Prostate gland (tissue), 2 donors: Measurements from ENCODE around the gene KCNQ5. TPM values are rescaled to one million over a fixed set of nuclear protein-coding genes. Genes with fewer than 3 reads are reported as not detected.

Source experiments
- DNase-seq: peaks from one replicate; pipeline ENCODE4 v3.0.0-alpha.2; 2019; ENCODE audit warnings: low spot score
- H3K27ac ChIP-seq, 2 donors: fragments of 200-600 bp; sonication (generic); 2 replicates each; pipeline ENCODE4 v1.5.1; 2017 to 2019
- H3K27me3 ChIP-seq: fragments of 200-600 bp; sonication (generic); replicated peaks from 2 replicates; pipeline ENCODE4 v1.5.1; 2019; ENCODE audit not compliant: insufficient read depth
- H3K36me3 ChIP-seq, 2 donors: fragments of 200-600 bp; sonication (generic); 1 replicate in 1 of 2; 2 replicates in 1 of 2; pipeline versions ENCODE4 v1.5.1 to v1.8.1; 2017 to 2019
- H3K4me1 ChIP-seq: fragments of 200-600 bp; sonication (generic); replicated peaks from 2 replicates; pipeline ENCODE4 v1.5.1; 2019
- H3K4me3 ChIP-seq, 2 donors: fragments of 200-600 bp; sonication (generic); 2 replicates each; pipeline ENCODE4 v1.5.1; 2017 to 2019
- H3K9me3 ChIP-seq: fragments of 200-600 bp; sonication (generic); 2 replicates; pipeline ENCODE4 v1.5.1; 2017
- POLR2A ChIP-seq: fragments of 450-650 bp; IDR thresholded peaks from one replicate; pipeline ENCODE4 v1.6.1; 2016; ENCODE audit warnings: antibody characterized with exemption, mild to moderate bottlenecking
- POLR2AphosphoS5 ChIP-seq: sonication (generic); formaldehyde crosslinking; IDR thresholded peaks from one replicate; pipeline ENCODE4 v1.6.1; 2017; ENCODE audit warnings: antibody characterized with exemption
- WGBS: methylation state at CpG from one replicate; pipeline ENCODE4 v1.1.5; 2018; 5-methylcytosine and 5-hydroxymethylcytosine counted together
- intact Hi-C: fragments of 100-400 bp; cut with DNase I; formaldehyde crosslinking; loops from one replicate; pipeline ENCODE4 v1.14.2; 2022
- total RNA-seq, 2 donors: library from RNA; depleted of rRNA; stranded (reverse); fragments of >200 nt; gene quantifications; one replicate each; pipeline ENCODE4 v1.1.0, GENCODE V29; 2016
- TF ChIP-seq, protein P1 (sequence below), 4 experiments: fragments of 200-600 bp in 2 of 4; fragments of 450-650 bp in 2 of 4; sonication (generic) in 2 of 4; IDR thresholded peaks; 1 replicate in 3 of 4; 2 replicates in 1 of 4; pipeline ENCODE4 v1.5.1; 2016 to 2019; ENCODE audit warnings: antibody characterized with exemption in 4 of 4, mild to moderate bottlenecking in 2 of 4, moderate library complexity in 2 of 4

Gene KCNQ5
- total RNA-seq, 2 donors from 2014 or later = 3.6 to 4.1 TPM

DNA sequence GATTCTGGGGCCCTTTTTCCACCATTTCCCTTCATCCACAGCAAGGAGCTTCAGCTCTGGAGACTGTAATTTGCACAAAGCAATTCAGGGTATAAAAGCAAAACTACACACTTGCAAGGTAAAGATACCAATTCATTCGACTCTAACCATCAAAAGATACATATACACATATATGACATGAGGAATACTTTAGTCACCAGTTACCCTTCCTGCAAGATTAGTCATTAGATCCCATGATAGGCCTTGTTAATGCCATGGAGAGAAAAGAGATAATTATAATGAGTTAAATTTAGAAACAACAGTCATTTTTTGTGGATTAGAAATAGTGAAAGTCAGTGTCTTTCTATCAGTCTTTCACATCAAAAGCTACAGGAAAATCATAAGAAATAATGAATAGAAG is 204.2 kb downstream of the KCNQ5 start:
- TF ChIP-seq POLR2A = no peak
- TF ChIP-seq, protein P1, sequence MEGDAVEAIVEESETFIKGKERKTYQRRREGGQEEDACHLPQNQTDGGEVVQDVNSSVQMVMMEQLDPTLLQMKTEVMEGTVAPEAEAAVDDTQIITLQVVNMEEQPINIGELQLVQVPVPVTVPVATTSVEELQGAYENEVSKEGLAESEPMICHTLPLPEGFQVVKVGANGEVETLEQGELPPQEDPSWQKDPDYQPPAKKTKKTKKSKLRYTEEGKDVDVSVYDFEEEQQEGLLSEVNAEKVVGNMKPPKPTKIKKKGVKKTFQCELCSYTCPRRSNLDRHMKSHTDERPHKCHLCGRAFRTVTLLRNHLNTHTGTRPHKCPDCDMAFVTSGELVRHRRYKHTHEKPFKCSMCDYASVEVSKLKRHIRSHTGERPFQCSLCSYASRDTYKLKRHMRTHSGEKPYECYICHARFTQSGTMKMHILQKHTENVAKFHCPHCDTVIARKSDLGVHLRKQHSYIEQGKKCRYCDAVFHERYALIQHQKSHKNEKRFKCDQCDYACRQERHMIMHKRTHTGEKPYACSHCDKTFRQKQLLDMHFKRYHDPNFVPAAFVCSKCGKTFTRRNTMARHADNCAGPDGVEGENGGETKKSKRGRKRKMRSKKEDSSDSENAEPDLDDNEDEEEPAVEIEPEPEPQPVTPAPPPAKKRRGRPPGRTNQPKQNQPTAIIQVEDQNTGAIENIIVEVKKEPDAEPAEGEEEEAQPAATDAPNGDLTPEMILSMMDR (IDR thresholded peaks at IDR 0.05) = no peak
- no peak for TF ChIP-seq POLR2AphosphoS5
- H3K27ac ChIP-seq = no peak overlapping the region
- intact Hi-C loops = no loop called here
- DNase-seq = no peak
- H3K36me3 ChIP-seq = no peaks in the 10 kb centered on the region
- H3K4me1 ChIP-seq = no peaks in the 10 kb centered on the region
- no peaks in the 10 kb centered on the region for H3K27me3 ChIP-seq
- WGBS = 83% methylated on average over 1 of the region's 1 CpG
- no peaks in the 10 kb centered on the region for H3K9me3 ChIP-seq
- no peak overlapping the region for H3K4me3 ChIP-seq

DNA sequence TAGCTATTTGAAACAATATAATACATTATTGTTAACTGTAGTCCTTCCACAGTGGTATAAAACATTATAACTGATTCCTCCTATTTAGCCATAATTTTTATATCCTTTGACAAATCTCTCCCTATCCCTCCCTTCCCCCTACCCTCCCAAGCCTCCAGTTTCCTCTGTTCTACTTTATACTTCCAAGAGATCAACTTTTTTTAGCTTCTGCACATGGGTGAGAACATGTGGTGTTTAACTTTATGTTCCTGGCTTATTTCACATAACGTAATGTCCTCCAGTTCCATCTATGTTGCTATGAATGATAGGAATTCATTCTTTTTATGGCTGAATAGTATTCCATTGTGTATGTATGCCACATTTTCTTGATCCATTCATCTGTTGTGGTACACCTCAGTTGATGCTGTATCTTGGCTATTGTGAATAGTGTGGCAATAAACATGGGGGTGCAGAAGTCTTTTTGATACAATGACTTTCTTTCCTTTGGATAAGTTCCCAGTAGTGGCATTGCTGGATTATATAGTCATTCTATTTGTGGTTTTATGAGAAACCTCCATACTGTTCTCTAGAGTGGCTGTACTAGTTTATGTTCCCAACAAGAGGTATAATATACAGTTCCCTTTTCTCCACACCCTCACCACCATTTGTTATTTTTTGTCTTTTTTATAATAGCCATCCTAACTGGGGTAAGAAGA is 205.0 kb downstream of the KCNQ5 start:
- no peak for DNase-seq
- no peaks in the 10 kb centered on the region for H3K27me3 ChIP-seq
- WGBS = 100% methylated on average over 1 of the region's 1 CpG
- no peak overlapping the region for H3K27ac ChIP-seq
- H3K4me3 ChIP-seq = no peak overlapping the region
- intact Hi-C loops = no loop called here
- H3K36me3 ChIP-seq = no peaks in the 10 kb centered on the region
- H3K9me3 ChIP-seq = no peaks in the 10 kb centered on the region
- TF ChIP-seq POLR2A = no peak
- TF ChIP-seq, protein P1 (IDR thresholded peaks at IDR 0.05) = no peak
- no peaks in the 10 kb centered on the region for H3K4me1 ChIP-seq

DNA sequence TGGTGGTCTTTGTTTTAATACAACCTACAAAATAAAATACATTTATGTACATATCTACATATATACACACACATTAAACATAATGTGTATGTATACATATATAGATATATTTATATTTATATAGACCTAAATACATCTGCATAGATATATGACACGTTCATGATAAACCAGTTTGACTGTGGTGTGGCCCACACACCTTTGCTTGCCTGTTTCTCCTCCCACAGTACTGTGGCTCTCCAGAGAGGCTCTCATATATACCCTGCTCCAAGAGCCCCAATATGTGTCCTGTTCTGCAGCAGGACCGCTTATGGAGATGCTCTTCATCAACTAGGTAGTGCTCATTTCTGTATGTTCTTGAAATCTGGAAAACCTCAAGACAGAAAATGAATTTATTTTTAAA is 207.0 kb downstream of the KCNQ5 start:
- H3K9me3 ChIP-seq = no peaks in the 10 kb centered on the region
- no peak overlapping the region for H3K27ac ChIP-seq
- DNase-seq = no peak
- H3K27me3 ChIP-seq = no peaks in the 10 kb centered on the region
- WGBS = 65% methylated on average over 2 of the region's 2 CpGs
- intact Hi-C loops = no loop called here
- TF ChIP-seq POLR2A = no peak
- no peak for TF ChIP-seq POLR2AphosphoS5
- TF ChIP-seq, protein P1 (IDR thresholded peaks at IDR 0.05) = no peak
- no peaks in the 10 kb centered on the region for H3K4me1 ChIP-seq
- no peak overlapping the region for H3K4me3 ChIP-seq
- H3K36me3 ChIP-seq = no peaks in the 10 kb centered on the region

DNA sequence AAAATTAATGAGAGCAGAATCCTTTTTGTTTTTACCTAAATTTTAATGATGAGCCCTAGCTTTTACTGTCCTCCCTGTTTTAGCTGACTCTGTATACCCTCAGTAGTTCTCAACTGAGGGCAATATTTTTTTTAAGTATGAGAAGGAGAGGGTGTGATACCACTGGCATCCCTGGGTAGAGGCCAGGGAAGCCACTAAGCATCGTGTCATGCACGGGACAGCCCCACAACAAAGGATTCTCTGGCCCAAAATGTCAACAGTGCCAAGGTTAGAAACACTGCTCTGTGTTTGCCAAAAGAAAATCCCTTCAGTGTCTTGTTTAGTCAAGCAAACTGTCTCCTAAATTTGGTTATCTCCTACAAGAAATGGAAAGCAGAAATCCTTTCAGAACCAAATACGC is 210.4 kb downstream of the KCNQ5 start:
- H3K36me3 ChIP-seq = no peaks in the 10 kb centered on the region
- no peaks in the 10 kb centered on the region for H3K4me1 ChIP-seq
- WGBS = 51% methylated on average over 3 of the region's 3 CpGs
- TF ChIP-seq POLR2A (no peak), POLR2AphosphoS5 (no peak)
- TF ChIP-seq, protein P1 (IDR thresholded peaks at IDR 0.05) = no peak
- H3K27me3 ChIP-seq = no peaks in the 10 kb centered on the region
- no peak overlapping the region for H3K4me3 ChIP-seq
- H3K27ac ChIP-seq = no peak overlapping the region
- DNase-seq = no peak
- intact Hi-C loops = no loop called here
- H3K9me3 ChIP-seq = no peaks in the 10 kb centered on the region

DNA sequence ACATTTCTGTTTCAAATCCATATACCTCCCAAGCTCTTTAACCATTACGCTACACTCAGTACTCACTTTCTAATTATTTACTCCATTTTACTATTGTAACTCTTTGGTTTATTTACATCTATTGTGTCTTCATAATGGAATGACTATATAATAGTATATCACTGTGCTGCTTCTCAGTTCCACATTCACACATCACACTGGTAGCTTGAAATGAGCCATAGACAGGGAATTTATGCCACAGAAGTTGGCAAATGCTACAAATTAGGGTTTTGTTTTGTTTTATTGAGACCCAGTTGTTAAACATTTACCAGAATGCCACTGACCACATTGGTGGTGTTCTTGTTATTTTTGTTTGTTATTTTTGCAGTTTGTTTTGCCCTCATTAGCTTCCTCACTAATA is 213.9 kb downstream of the KCNQ5 start:
- no peak for TF ChIP-seq POLR2A
- TF ChIP-seq POLR2AphosphoS5 = no peak
- TF ChIP-seq, protein P1 (IDR thresholded peaks at IDR 0.05) = no peak
- Histone ChIP-seq H3K36me3 (no peaks in the 10 kb centered on the region), H3K4me3 (no peak overlapping the region), H3K27ac (no peak overlapping the region), H3K27me3 (no peaks in the 10 kb centered on the region), H3K9me3 (no peaks in the 10 kb centered on the region), H3K4me1 (no peaks in the 10 kb centered on the region)
- DNase-seq = no peak
- intact Hi-C loops = no loop called here
- 97% methylated on average over 1 of the region's 1 CpG for WGBS
